PC-9 (cell line): Measurements from ENCODE around the gene ARPC5.

Experiments
- CTCF ChIP-seq: fragments of 200-600 bp; sonication (generic); conservative IDR thresholded peaks from 2 replicates; pipeline ENCODE4 v1.6.1; 2017; ENCODE audit warnings: mixed run types, antibody characterized with exemption, mild to moderate bottlenecking, moderate library complexity
- EZH2 ChIP-seq: fragments of 200-600 bp; sonication (generic); IDR thresholded peaks from 2 replicates; pipeline ENCODE4 v1.8.0; 2017; ENCODE audit warnings: antibody characterized with exemption, low read depth

GRCh38 chr1:183572721-183573120, 62.9 kb downstream of the ARPC5 start:
- TF ChIP-seq CTCF (no peak), EZH2 (no peak)
